Liver (tissue), 9 donors: Measurements from ENCODE around the gene CFAP65. TPM values are rescaled to one million over a fixed set of nuclear protein-coding genes. Genes with fewer than 3 reads are reported as not detected.

ENCODE experiments used
- DNase-seq: peaks from one replicate; pipeline ENCODE4 v3.0.0-alpha.2; 2017; ENCODE audit warnings: low spot score
- H3K27ac ChIP-seq, 2 donors: one replicate each; pipeline ENCODE4 v1.7.0; 2013; ENCODE audit warnings: inconsistent platforms in 2 of 2, low read length in 2 of 2, control low read depth in 1 of 2, low read depth in 1 of 2, mild to moderate bottlenecking in 1 of 2
- H3K27me3 ChIP-seq, 4 donors: one replicate each; pipeline versions ENCODE4 v1.6.1 to v1.7.0; 2013; ENCODE audit warnings: low read length in 3 of 4, inconsistent platforms in 1 of 4, mild to moderate bottlenecking in 1 of 4, moderate library complexity in 1 of 4; ENCODE audit not compliant: control insufficient read depth in 4 of 4, insufficient read depth in 4 of 4
- H3K36me3 ChIP-seq, 4 donors: one replicate each; pipeline versions ENCODE4 v1.6.1 to v1.7.0; 2013; ENCODE audit warnings: low read length in 3 of 4, mild to moderate bottlenecking in 3 of 4, low read depth in 1 of 4, moderate library complexity in 1 of 4; ENCODE audit not compliant: control insufficient read depth in 4 of 4, insufficient read depth in 3 of 4
- H3K4me1 ChIP-seq, 4 donors: one replicate each; pipeline versions ENCODE4 v1.6.1 to v1.7.0; 2013; ENCODE audit warnings: low read length in 3 of 4, mild to moderate bottlenecking in 3 of 4, moderate library complexity in 1 of 4; ENCODE audit not compliant: control insufficient read depth in 4 of 4, insufficient read depth in 4 of 4
- H3K4me3 ChIP-seq, 3 donors: one replicate each; pipeline versions ENCODE4 v1.6.1 to v1.7.0; 2013; ENCODE audit warnings: low read length in 3 of 3, control low read depth in 1 of 3, low read depth in 1 of 3, mild to moderate bottlenecking in 1 of 3
- H3K9ac ChIP-seq, 2 donors: one replicate each; pipeline ENCODE4 v1.7.0; 2013; ENCODE audit warnings: low read length in 2 of 2, mild to moderate bottlenecking in 2 of 2, moderate library complexity in 2 of 2, control low read depth in 1 of 2, low read depth in 1 of 2
- H3K9me3 ChIP-seq, 4 donors: one replicate each; pipeline versions ENCODE4 v1.6.1 to v1.7.0; 2013; ENCODE audit warnings: low read length in 3 of 4; ENCODE audit not compliant: control insufficient read depth in 4 of 4
- ATF3 ChIP-seq: IDR thresholded peaks from 2 replicates; pipeline ENCODE4 v1.6.1; 2016; ENCODE audit warnings: antibody characterized with exemption
- CTCF ChIP-seq: fragments of 150-350 bp; IDR thresholded peaks from 2 replicates; pipeline ENCODE4 v1.5.1; 2017; ENCODE audit warnings: improper control_type of control experiment, low read depth, low read length; ENCODE audit not compliant: missing input control
- EGR1 ChIP-seq, 2 donors: IDR thresholded peaks; 2 replicates each; pipeline ENCODE4 v1.6.1; 2016 to 2018; ENCODE audit warnings: antibody characterized with exemption in 2 of 2, low read depth in 2 of 2
- FOXA1 ChIP-seq: IDR thresholded peaks from 2 replicates; pipeline ENCODE4 v1.6.1; 2016; ENCODE audit warnings: antibody characterized with exemption
- FOXA2 ChIP-seq: IDR thresholded peaks from 2 replicates; pipeline ENCODE4 v1.6.1; 2016; ENCODE audit warnings: antibody characterized with exemption
- GABPA ChIP-seq, 2 donors: IDR thresholded peaks in 1 of 2; conservative IDR thresholded peaks in 1 of 2; 2 replicates each; pipeline ENCODE4 v1.6.1; 2016; ENCODE audit warnings: antibody characterized with exemption in 2 of 2, mild to moderate bottlenecking in 1 of 2, moderate library complexity in 1 of 2
- HNF4A ChIP-seq, 2 donors: conservative IDR thresholded peaks; 2 replicates each; pipeline ENCODE4 v1.6.1; 2016; ENCODE audit warnings: antibody characterized with exemption in 2 of 2, mild to moderate bottlenecking in 2 of 2
- HNF4G ChIP-seq: IDR thresholded peaks from 2 replicates; pipeline ENCODE4 v1.6.1; 2016; ENCODE audit warnings: antibody characterized with exemption
- JUND ChIP-seq, 2 donors: IDR thresholded peaks; 2 replicates each; pipeline ENCODE4 v1.6.1; 2016; ENCODE audit warnings: antibody characterized with exemption in 2 of 2
- MAX ChIP-seq: IDR thresholded peaks from 2 replicates; pipeline ENCODE4 v1.6.1; 2016; ENCODE audit warnings: antibody characterized with exemption
- NR2F2 ChIP-seq: IDR thresholded peaks from 2 replicates; pipeline ENCODE4 v1.6.1; 2016; ENCODE audit warnings: antibody characterized with exemption
- RAD21 ChIP-seq, 2 donors: IDR thresholded peaks; 2 replicates each; pipeline ENCODE4 v1.6.1; 2016; ENCODE audit warnings: antibody characterized with exemption in 2 of 2, mild to moderate bottlenecking in 2 of 2
- REST ChIP-seq: IDR thresholded peaks from 2 replicates; pipeline ENCODE4 v1.6.1; 2016; ENCODE audit warnings: antibody characterized with exemption, mild to moderate bottlenecking
- RXRA ChIP-seq, 2 donors: IDR thresholded peaks; 2 replicates each; pipeline ENCODE4 v1.6.1; 2017 to 2018; ENCODE audit warnings: antibody characterized with exemption in 2 of 2, mild to moderate bottlenecking in 1 of 2
- SP1 ChIP-seq: IDR thresholded peaks from 2 replicates; pipeline ENCODE4 v1.6.1; 2018; ENCODE audit warnings: antibody characterized with exemption, mild to moderate bottlenecking
- TAF1 ChIP-seq: conservative IDR thresholded peaks from 2 replicates; pipeline ENCODE4 v1.6.1; 2016; ENCODE audit warnings: antibody characterized with exemption, mild to moderate bottlenecking
- YY1 ChIP-seq: IDR thresholded peaks from 2 replicates; pipeline ENCODE4 v1.6.1; 2016; ENCODE audit warnings: antibody characterized with exemption, mild to moderate bottlenecking
- ZBTB33 ChIP-seq: IDR thresholded peaks from 2 replicates; pipeline ENCODE4 v1.6.1; 2016; ENCODE audit warnings: antibody characterized with exemption
- WGBS: extraction: QIAGEN DNeasy Blood & Tissue Kit; methylation state at CpG from one replicate; pipeline ENCODE4 v1.1.7; 2013; 5-methylcytosine and 5-hydroxymethylcytosine counted together
- polyA plus RNA-seq, 2 donors: library from polyadenylated mRNA; stranded (reverse) in 1 of 2; unstranded in 1 of 2; fragments of 200-250 nt in 1 of 2; fragments of >200 nt in 1 of 2; fragmentation: Nextera tagmentation in 1 of 2; extraction: Ambion mirVana in 1 of 2; gene quantifications; one replicate each; pipeline versions ENCODE4 v1.2.1 to v1.2.3, GENCODE V29; 2013 to 2015
- total RNA-seq, 2 donors: library from RNA; depleted of rRNA; stranded (reverse); fragments of >200 nt; gene quantifications; one replicate each; pipeline ENCODE4 v1.2.3, GENCODE V29; 2014
- donor health status: healthy.
- donor health status: healthy.
- donor health status: healthy.
- donor health status: healthy.
- donor health status: healthy.

CFAP65 gene
- total and polyA plus RNA-seq, 4 donors: not detected

- Histone ChIP-seq H3K36me3 (no peaks in the 10 kb centered on the region), H3K9me3 (no peaks in the 10 kb centered on the region), H3K4me3 (no peak overlapping the region), H3K4me1 (peaks cover 9 to 13% (median 11%) of the 10 kb centered on the region in 4 donors), H3K27ac (no peak overlapping the region), H3K27me3 (peaks cover 5 to 32% (median 20%) of the 10 kb centered on the region in 4 donors), H3K9ac (no peak overlapping the region)
- TF ChIP-seq NR2F2: no peak
- no peak for TF ChIP-seq HNF4A (conservative IDR thresholded peaks at IDR 0.05)
- TF ChIP-seq SP1: no peak
- no peak for TF ChIP-seq YY1
- no peak for TF ChIP-seq HNF4G
- no peak for TF ChIP-seq JUND (IDR thresholded peaks at IDR 0.05)
- no peak for TF ChIP-seq CTCF
- TF ChIP-seq RXRA (IDR thresholded peaks at IDR 0.05): no peak
- TF ChIP-seq ATF3: no peak
- no peak for TF ChIP-seq FOXA2
- TF ChIP-seq TAF1: no peak
- WGBS: 18% methylated on average over 9 of the region's 9 CpGs
- no peak for DNase-seq
Measured at GRCh38 chr2:218990052-218990451, 51.3 kb downstream of the CFAP65 start.

GRCh38 chr2:218988650-218989049, 52.7 kb downstream of the CFAP65 start:
- WGBS: 55% methylated on average over 2 of the region's 2 CpGs
- no peak overlapping the region for H3K9ac ChIP-seq
- H3K9me3 ChIP-seq: no peaks in the 10 kb centered on the region
- H3K4me3 ChIP-seq: no peak overlapping the region
- no peak for DNase-seq
- no peaks in the 10 kb centered on the region for H3K36me3 ChIP-seq
- TF ChIP-seq FOXA1 (no peak), SP1 (no peak), RXRA (IDR thresholded peaks at IDR 0.05) (no peak), RAD21 (IDR thresholded peaks at IDR 0.05) (no peak), ATF3 (no peak), EGR1 (IDR thresholded peaks at IDR 0.05; ENCODE audit: low read depth in 2 of 2) (no peak), HNF4G (no peak), ZBTB33 (no peak), JUND (IDR thresholded peaks at IDR 0.05) (no peak), TAF1 (no peak), REST (no peak), HNF4A (conservative IDR thresholded peaks at IDR 0.05) (no peak), NR2F2 (no peak), MAX (no peak), CTCF (no peak), FOXA2 (no peak), GABPA (IDR thresholded peaks at IDR 0.05 in 1 of 2, conservative IDR thresholded peaks at IDR 0.05 in 1 of 2) (no peak), YY1 (no peak)
- no peak overlapping the region for H3K27ac ChIP-seq
- H3K4me1 ChIP-seq: peaks cover 9 to 17% (median 11%) of the 10 kb centered on the region in 4 donors
- peaks cover 5 to 26% (median 18%) of the 10 kb centered on the region in 4 donors for H3K27me3 ChIP-seq
